GM23338 (cell line): ENCODE results near the gene DISP3. TPM values are rescaled to one million over a fixed set of nuclear protein-coding genes. Genes with fewer than 3 reads are reported as not detected.

Experiments used
- ATAC-seq: fragments of 200-7000 bp; cut with Tn5 transposase; 3 replicates; pipeline ENCODE4 v1.9.1; 2020
- DNase-seq: peaks from one replicate; pipeline ENCODE4 v3.0.0-alpha.2; 2015; ENCODE audit warnings: low spot score
- H2AFZ ChIP-seq: fragments of 200-600 bp; sonication (generic); 2 replicates; pipeline ENCODE4 v1.8.0; 2016; ENCODE audit warnings: antibody characterized with exemption, mild to moderate bottlenecking, moderate library complexity
- H3F3A ChIP-seq: fragments of 200-600 bp; sonication (generic); replicated peaks from 2 replicates; pipeline ENCODE4 v1.8.0; 2017; ENCODE audit warnings: antibody characterized with exemption, mixed run types, low read depth
- H3K27ac ChIP-seq: fragments of 200-600 bp; sonication (generic); 2 replicates; pipeline ENCODE4 v1.6.1; 2016; ENCODE audit warnings: low read depth
- H3K27me3 ChIP-seq: fragments of 200-600 bp; sonication (generic); 2 replicates; pipeline ENCODE4 v1.8.0; 2016; ENCODE audit warnings: mild to moderate bottlenecking, mixed run types, moderate library complexity; ENCODE audit not compliant: insufficient read depth
- H3K36me3 ChIP-seq: fragments of 200-600 bp; sonication (generic); 2 replicates; pipeline ENCODE4 v1.8.0; 2016; ENCODE audit warnings: mild to moderate bottlenecking; ENCODE audit not compliant: insufficient read depth
- H3K4me1 ChIP-seq: fragments of 200-600 bp; sonication (generic); 2 replicates; pipeline ENCODE4 v1.8.0; 2016; ENCODE audit warnings: mild to moderate bottlenecking, moderate library complexity; ENCODE audit not compliant: insufficient read depth
- H3K4me2 ChIP-seq: fragments of 200-600 bp; sonication (generic); 2 replicates; pipeline ENCODE4 v1.7.1; 2017; ENCODE audit warnings: mixed run types
- H3K4me3 ChIP-seq: fragments of 200-600 bp; sonication (generic); 2 replicates; pipeline ENCODE4 v1.6.1; 2016; ENCODE audit warnings: mixed run types
- H3K79me2 ChIP-seq: fragments of 200-600 bp; sonication (generic); replicated peaks from 2 replicates; pipeline ENCODE4 v1.8.0; 2017; ENCODE audit warnings: mild to moderate bottlenecking; ENCODE audit not compliant: insufficient read depth
- H3K9me2 ChIP-seq: fragments of 200-600 bp; sonication (generic); 2 replicates; pipeline ENCODE4 v1.8.0; 2017; ENCODE audit not compliant: insufficient read depth
- H4K20me1 ChIP-seq: fragments of 200-600 bp; sonication (generic); replicated peaks from 2 replicates; pipeline ENCODE4 v1.8.0; 2017; ENCODE audit warnings: mild to moderate bottlenecking; ENCODE audit not compliant: insufficient read depth
- H3K27ac Mint-ChIP-seq: 2 replicates; pipeline ENCODE4 v1.8.0; 2020; ENCODE audit warnings: inconsistent platforms, mild to moderate bottlenecking, moderate library complexity, mixed read lengths
- H3K27me3 Mint-ChIP-seq: 3 replicates; pipeline ENCODE4 v1.8.0; 2022; ENCODE audit warnings: low read depth, mild to moderate bottlenecking, moderate library complexity, mixed read lengths, inconsistent platforms; ENCODE audit not compliant: insufficient read depth, poor library complexity
- H3K36me3 Mint-ChIP-seq: 3 replicates; pipeline ENCODE4 v1.8.0; 2021; ENCODE audit warnings: low read depth, mild to moderate bottlenecking, inconsistent platforms, moderate library complexity, mixed read lengths
- H3K4me1 Mint-ChIP-seq: 3 replicates; pipeline ENCODE4 v1.8.0; 2020; ENCODE audit warnings: mild to moderate bottlenecking, inconsistent platforms, mixed read lengths
- H3K4me3 Mint-ChIP-seq: 3 replicates; pipeline ENCODE4 v1.8.0; 2021; ENCODE audit warnings: moderate library complexity, mild to moderate bottlenecking, inconsistent platforms, mixed read lengths
- H3K9me3 Mint-ChIP-seq: 3 replicates; pipeline ENCODE4 v1.8.0; 2020; ENCODE audit warnings: moderate library complexity, mild to moderate bottlenecking, inconsistent platforms, mixed read lengths
- CTCF ChIP-seq, 2 experiments: fragments of 200-600 bp in 1 of 2; sonication (generic) in 1 of 2; conservative IDR thresholded peaks; 2 replicates each; pipeline versions ENCODE4 v1.5.1 to v1.6.1; 2016 to 2017; ENCODE audit warnings: antibody characterized with exemption in 2 of 2, low read depth in 2 of 2, mild to moderate bottlenecking in 2 of 2, moderate library complexity in 1 of 2
- EZH2 ChIP-seq: fragments of 200-600 bp; sonication (generic); IDR thresholded peaks from one replicate; pipeline ENCODE4 v1.8.0; 2017; ENCODE audit warnings: antibody characterized with exemption, mild to moderate bottlenecking, low read depth; ENCODE audit not compliant: unreplicated experiment
- NANOG ChIP-seq: IDR thresholded peaks from 2 replicates; pipeline ENCODE4 v1.6.1; 2016; ENCODE audit warnings: antibody characterized with exemption, borderline replicate concordance
- STAT1 ChIP-seq: IDR thresholded peaks from one replicate; pipeline ENCODE4 v1.6.1; 2016; ENCODE audit warnings: antibody characterized with exemption; ENCODE audit not compliant: unreplicated experiment
- ZNF114 ChIP-seq: fragments of 250-450 bp; sonication (Bioruptor Pico); IDR thresholded peaks from 2 replicates; pipeline ENCODE4 v1.5.0; 2020; ENCODE audit warnings: mild to moderate bottlenecking, moderate library complexity
- ZNF331 ChIP-seq: fragments of 250-450 bp; sonication (Bioruptor Pico); IDR thresholded peaks from 2 replicates; pipeline ENCODE4 v1.5.0; 2020; ENCODE audit warnings: low read depth, mild to moderate bottlenecking, moderate library complexity
- polyA plus RNA-seq: library from polyadenylated mRNA; unstranded; fragments of >200 nt; fragmentation: Nextera tagmentation; extraction: Ambion mirVana; gene quantifications from 2 replicates; pipeline ENCODE4 v1.2.1, GENCODE V29; 2016
- total RNA-seq: library from RNA; depleted of rRNA; stranded (reverse); fragments of >200 nt; shearing (Covaris generic); gene quantifications from 2 replicates; pipeline ENCODE4 v1.2.3, GENCODE V29; 2014
- TF ChIP-seq, protein P1 (sequence below): fragments of 250-450 bp; sonication (Bioruptor Pico); IDR thresholded peaks from 2 replicates; pipeline ENCODE4 v1.5.0; 2020; ENCODE audit warnings: mild to moderate bottlenecking, moderate library complexity
- TF ChIP-seq, protein P2 (sequence below): IDR thresholded peaks from 2 replicates; pipeline ENCODE4 v1.6.1; 2016; ENCODE audit warnings: antibody characterized with exemption

Gene DISP3
- total and polyA plus RNA-seq, 2 experiments from 2014 or later, result 3.2 to 11.1 TPM

DNA sequence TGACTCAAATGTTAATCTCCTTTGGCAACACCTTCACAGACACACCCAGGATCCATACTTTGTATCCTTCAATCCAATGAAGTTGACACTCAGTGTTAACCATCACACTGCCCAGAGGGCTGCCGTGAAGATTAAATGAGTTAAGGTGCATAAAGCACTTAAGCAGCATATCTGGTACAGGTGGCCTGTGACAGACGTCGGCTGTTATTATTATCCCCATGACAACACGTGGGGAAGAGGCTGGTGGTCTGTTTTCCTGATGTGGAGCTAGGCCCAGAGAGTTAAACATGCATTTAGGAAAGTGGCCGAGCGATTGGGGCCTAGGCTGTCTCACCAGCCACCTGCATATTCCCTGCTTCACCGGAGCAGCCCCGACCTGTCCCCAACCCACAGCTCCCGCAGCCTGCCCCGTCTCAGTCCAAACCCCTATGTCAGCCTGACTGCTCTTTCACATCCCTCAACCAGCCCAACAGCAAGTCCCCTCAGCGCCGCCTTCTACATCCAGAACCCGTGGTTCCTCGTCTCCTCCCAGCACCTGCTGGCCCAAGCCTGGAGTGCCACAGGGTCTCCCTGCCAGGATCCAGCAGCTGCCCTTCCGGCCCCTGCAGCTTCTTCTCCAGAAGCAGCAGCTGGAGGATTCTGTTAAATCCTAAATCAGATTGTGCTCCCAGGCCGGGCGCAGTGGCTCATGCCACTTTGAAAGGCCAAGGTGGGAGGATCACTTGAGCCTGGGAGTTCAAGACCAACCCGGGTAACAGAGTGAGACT lies 97.3 kb downstream of the DISP3 start:
- Histone ChIP-seq H3K4me1 (no peaks in the 10 kb centered on the region), H3K79me2 (no peaks in the 10 kb centered on the region), H3K36me3 (no peaks in the 10 kb centered on the region), H2AFZ (no peak overlapping the region), H3K4me3 (no peak overlapping the region), H4K20me1 (no peaks in the 10 kb centered on the region), H3F3A (0 out of 2 replicates have a peak, but pooled peaks cover 3% of the 10 kb centered on the region), H3K27me3 (no peaks in the 10 kb centered on the region), H3K4me2 (no peak overlapping the region), H3K27ac (no peak overlapping the region), H3K9me2 (no peaks in the 10 kb centered on the region)
- peaks cover 8% of the 10 kb centered on the region for H3K27me3 Mint-ChIP-seq
- DNase-seq (no peak), ATAC-seq (no peak)
- TF ChIP-seq, protein P1, sequence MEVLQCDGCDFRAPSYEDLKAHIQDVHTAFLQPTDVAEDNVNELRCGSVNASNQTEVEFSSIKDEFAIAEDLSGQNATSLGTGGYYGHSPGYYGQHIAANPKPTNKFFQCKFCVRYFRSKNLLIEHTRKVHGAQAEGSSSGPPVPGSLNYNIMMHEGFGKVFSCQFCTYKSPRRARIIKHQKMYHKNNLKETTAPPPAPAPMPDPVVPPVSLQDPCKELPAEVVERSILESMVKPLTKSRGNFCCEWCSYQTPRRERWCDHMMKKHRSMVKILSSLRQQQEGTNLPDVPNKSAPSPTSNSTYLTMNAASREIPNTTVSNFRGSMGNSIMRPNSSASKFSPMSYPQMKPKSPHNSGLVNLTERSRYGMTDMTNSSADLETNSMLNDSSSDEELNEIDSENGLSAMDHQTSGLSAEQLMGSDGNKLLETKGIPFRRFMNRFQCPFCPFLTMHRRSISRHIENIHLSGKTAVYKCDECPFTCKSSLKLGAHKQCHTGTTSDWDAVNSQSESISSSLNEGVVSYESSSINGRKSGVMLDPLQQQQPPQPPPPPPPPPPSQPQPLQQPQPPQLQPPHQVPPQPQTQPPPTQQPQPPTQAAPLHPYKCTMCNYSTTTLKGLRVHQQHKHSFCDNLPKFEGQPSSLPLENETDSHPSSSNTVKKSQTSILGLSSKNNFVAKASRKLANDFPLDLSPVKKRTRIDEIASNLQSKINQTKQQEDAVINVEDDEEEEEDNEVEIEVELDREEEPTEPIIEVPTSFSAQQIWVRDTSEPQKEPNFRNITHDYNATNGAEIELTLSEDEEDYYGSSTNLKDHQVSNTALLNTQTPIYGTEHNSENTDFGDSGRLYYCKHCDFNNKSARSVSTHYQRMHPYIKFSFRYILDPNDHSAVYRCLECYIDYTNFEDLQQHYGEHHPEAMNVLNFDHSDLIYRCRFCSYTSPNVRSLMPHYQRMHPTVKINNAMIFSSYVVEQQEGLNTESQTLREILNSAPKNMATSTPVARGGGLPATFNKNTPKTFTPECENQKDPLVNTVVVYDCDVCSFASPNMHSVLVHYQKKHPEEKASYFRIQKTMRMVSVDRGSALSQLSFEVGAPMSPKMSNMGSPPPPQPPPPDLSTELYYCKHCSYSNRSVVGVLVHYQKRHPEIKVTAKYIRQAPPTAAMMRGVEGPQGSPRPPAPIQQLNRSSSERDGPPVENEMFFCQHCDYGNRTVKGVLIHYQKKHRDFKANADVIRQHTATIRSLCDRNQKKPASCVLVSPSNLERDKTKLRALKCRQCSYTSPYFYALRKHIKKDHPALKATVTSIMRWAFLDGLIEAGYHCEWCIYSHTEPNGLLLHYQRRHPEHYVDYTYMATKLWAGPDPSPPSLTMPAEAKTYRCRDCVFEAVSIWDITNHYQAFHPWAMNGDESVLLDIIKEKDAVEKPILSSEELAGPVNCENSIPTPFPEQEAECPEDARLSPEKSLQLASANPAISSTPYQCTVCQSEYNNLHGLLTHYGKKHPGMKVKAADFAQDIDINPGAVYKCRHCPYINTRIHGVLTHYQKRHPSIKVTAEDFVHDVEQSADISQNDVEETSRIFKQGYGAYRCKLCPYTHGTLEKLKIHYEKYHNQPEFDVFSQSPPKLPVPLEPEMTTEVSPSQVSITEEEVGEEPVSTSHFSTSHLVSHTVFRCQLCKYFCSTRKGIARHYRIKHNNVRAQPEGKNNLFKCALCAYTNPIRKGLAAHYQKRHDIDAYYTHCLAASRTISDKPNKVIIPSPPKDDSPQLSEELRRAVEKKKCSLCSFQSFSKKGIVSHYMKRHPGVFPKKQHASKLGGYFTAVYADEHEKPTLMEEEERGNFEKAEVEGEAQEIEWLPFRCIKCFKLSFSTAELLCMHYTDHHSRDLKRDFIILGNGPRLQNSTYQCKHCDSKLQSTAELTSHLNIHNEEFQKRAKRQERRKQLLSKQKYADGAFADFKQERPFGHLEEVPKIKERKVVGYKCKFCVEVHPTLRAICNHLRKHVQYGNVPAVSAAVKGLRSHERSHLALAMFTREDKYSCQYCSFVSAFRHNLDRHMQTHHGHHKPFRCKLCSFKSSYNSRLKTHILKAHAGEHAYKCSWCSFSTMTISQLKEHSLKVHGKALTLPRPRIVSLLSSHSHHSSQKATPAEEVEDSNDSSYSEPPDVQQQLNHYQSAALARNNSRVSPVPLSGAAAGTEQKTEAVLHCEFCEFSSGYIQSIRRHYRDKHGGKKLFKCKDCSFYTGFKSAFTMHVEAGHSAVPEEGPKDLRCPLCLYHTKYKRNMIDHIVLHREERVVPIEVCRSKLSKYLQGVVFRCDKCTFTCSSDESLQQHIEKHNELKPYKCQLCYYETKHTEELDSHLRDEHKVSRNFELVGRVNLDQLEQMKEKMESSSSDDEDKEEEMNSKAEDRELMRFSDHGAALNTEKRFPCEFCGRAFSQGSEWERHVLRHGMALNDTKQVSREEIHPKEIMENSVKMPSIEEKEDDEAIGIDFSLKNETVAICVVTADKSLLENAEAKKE (CRISPR knock-in tag), result no peak
- TF ChIP-seq STAT1, result no peak
- TF ChIP-seq ZNF114, result no peak
- TF ChIP-seq NANOG, result no peak
- TF ChIP-seq EZH2, result no peak
- TF ChIP-seq ZNF331 (CRISPR knock-in tag), result no peak
- no peak for TF ChIP-seq CTCF (conservative IDR thresholded peaks at IDR 0.05; ENCODE audit: low read depth in 2 of 2)
- TF ChIP-seq, protein P2, sequence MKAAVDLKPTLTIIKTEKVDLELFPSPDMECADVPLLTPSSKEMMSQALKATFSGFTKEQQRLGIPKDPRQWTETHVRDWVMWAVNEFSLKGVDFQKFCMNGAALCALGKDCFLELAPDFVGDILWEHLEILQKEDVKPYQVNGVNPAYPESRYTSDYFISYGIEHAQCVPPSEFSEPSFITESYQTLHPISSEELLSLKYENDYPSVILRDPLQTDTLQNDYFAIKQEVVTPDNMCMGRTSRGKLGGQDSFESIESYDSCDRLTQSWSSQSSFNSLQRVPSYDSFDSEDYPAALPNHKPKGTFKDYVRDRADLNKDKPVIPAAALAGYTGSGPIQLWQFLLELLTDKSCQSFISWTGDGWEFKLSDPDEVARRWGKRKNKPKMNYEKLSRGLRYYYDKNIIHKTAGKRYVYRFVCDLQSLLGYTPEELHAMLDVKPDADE, result no peak
- H3K36me3 Mint-ChIP-seq, result no peaks in the 10 kb centered on the region
- H3K4me3 Mint-ChIP-seq, result no peak overlapping the region
- no peaks in the 10 kb centered on the region for H3K9me3 Mint-ChIP-seq
- H3K4me1 Mint-ChIP-seq, result peaks cover 5% of the 10 kb centered on the region
- no peak overlapping the region for H3K27ac Mint-ChIP-seq
